Naive thymus-derived CD4-positive, alpha-beta T cell (primary cell): ENCODE results near the gene PLBD2. TPM values are rescaled to one million over a fixed set of nuclear protein-coding genes. Genes with fewer than 3 reads are reported as not detected.
A peak's percentile ranks its signal among the peaks of the same experiment; 100 is the strongest.

Experiments
- ATAC-seq: fragments of 150-1000 bp; cut with Tn5 transposase; 2 replicates; pipeline ENCODE4 v1.10.0; 2021; ENCODE audit warnings: mild to moderate bottlenecking, moderate library complexity
- CTCF ChIA-PET: fragments of 350-600 bp; sonication (Branson Sonifier 250); formaldehyde crosslinking; loops from one replicate; lab custom pipeline; 2021; ENCODE audit warnings: antibody characterized with exemption; lab: Charles Lee
- POLR2A ChIA-PET: fragments of 350-600 bp; sonication (Branson Sonifier 250); formaldehyde crosslinking; loops from one replicate; lab custom pipeline; 2021; ENCODE audit warnings: antibody characterized with exemption, inconsistent platforms; lab: Charles Lee
- DNase-seq, 9 donors: peaks; one replicate each; pipeline versions ENCODE4 v3.0.0 to v3.0.0-alpha.2; 2020 to 2022; ENCODE audit warnings: mixed read lengths in 1 of 9
- H3K27ac ChIP-seq: one replicate; pipeline ENCODE4 v1.7.0; 2013; ENCODE audit warnings: mild to moderate bottlenecking, low read depth, low read length, moderate library complexity
- H3K27me3 ChIP-seq, 2 donors: one replicate each; pipeline ENCODE4 v1.7.0; 2013; ENCODE audit warnings: low read length in 2 of 2, mild to moderate bottlenecking in 2 of 2, moderate library complexity in 2 of 2; ENCODE audit not compliant: control insufficient read depth in 2 of 2, insufficient read depth in 2 of 2
- H3K36me3 ChIP-seq, 3 experiments: 1 replicate in 2 of 3; 2 replicates in 1 of 3; pipeline ENCODE4 v1.7.0; 2013; ENCODE audit warnings: low read length in 3 of 3, mild to moderate bottlenecking in 3 of 3, moderate library complexity in 1 of 3; ENCODE audit not compliant: insufficient read depth in 3 of 3, control insufficient read depth in 2 of 3
- H3K4me1 ChIP-seq, 2 donors: one replicate each; pipeline ENCODE4 v1.7.0; 2013; ENCODE audit warnings: low read length in 2 of 2, mild to moderate bottlenecking in 2 of 2, moderate library complexity in 1 of 2; ENCODE audit not compliant: control insufficient read depth in 2 of 2, insufficient read depth in 2 of 2
- H3K4me3 ChIP-seq: 2 replicates; pipeline ENCODE4 v1.7.0; 2013; ENCODE audit warnings: mild to moderate bottlenecking, low read length
- H3K9me3 ChIP-seq, 3 experiments: 1 replicate in 2 of 3; 2 replicates in 1 of 3; pipeline ENCODE4 v1.7.0; 2013; ENCODE audit warnings: low read length in 3 of 3; ENCODE audit not compliant: control insufficient read depth in 2 of 3
- H3K27ac Mint-ChIP-seq, 9 donors: one replicate each; pipeline ENCODE4 v1.8.0; 2020 to 2022; ENCODE audit warnings: mixed read lengths in 9 of 9, mild to moderate bottlenecking in 8 of 9, moderate library complexity in 5 of 9, inconsistent platforms in 2 of 9
- H3K27me3 Mint-ChIP-seq, 5 donors: one replicate each; pipeline ENCODE4 v1.8.0; 2021 to 2022; ENCODE audit warnings: mixed read lengths in 5 of 5, mild to moderate bottlenecking in 1 of 5
- H3K36me3 Mint-ChIP-seq, 5 donors: one replicate each; pipeline ENCODE4 v1.8.0; 2020 to 2022; ENCODE audit warnings: mixed read lengths in 5 of 5, mild to moderate bottlenecking in 3 of 5, inconsistent platforms in 1 of 5
- H3K4me1 Mint-ChIP-seq, 7 donors: one replicate each; pipeline ENCODE4 v1.8.0; 2020 to 2022; ENCODE audit warnings: mixed read lengths in 7 of 7, mild to moderate bottlenecking in 3 of 7, inconsistent platforms in 1 of 7
- H3K4me3 Mint-ChIP-seq, 10 donors: one replicate each; pipeline ENCODE4 v1.8.0; 2020 to 2022; ENCODE audit warnings: mild to moderate bottlenecking in 10 of 10, mixed read lengths in 10 of 10, moderate library complexity in 6 of 10, inconsistent platforms in 2 of 10
- H3K9me3 Mint-ChIP-seq, 11 donors: one replicate each; pipeline ENCODE4 v1.8.0; 2020 to 2022; ENCODE audit warnings: mixed read lengths in 11 of 11, mild to moderate bottlenecking in 4 of 11, inconsistent platforms in 1 of 11, moderate library complexity in 1 of 11
- intact Hi-C, 2 donors: fragments of 100-400 bp; cut with micrococcal nuclease; formaldehyde crosslinking; loops; one replicate each; pipeline ENCODE4 v1.15.1; 2023
- polyA plus RNA-seq, 2 donors: library from polyadenylated mRNA; unstranded; fragments of 300-500 nt; fragmentation: Illumina TruSeq; gene quantifications; one replicate each; pipeline ENCODE4 v1.2.3, GENCODE V29; 2021
- total RNA-seq, 6 experiments: library from RNA in 5 of 6; stranded (reverse) in 5 of 6; gene quantifications; 1 replicate in 5 of 6; 2 replicates in 1 of 6; pipeline ENCODE4 v1.2.3 and lab custom pipeline; 2021 to 2026

The PLBD2 gene
- total and polyA plus RNA-seq, 7 experiments from 2014 or later = 7.8 to 25.4 (median 13.3) TPM

DNA sequence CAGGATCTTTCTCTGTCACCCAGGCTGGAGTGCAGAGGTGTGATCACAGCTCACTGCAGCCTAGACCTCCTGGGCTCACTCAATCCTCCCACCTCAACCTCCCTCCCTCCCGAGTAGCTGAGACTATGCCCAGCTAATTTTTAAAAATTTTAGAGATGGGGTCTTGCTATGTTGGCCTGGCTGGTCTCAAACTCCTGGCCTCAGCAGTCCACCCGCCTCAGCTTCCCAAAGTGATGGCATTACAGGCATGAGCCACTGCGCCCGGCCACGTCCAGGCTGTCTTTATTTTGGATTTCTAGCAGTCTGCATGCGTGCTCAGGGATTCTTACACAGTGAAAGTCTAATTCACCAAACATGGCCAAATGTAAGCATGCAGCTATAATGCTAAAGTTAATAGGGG lies 41.3 kb upstream of the PLBD2 start:
- Mint-ChIP-seq H3K4me3 (no peak overlapping the region), H3K36me3 (peaks cover 24 to 64% (median 28%) of the 10 kb centered on the region in 5 donors), H3K27me3 (no peaks in the 10 kb centered on the region), H3K4me1 (peaks cover 2 to 12% (median 5%) of the 10 kb centered on the region in 7 donors), H3K27ac (no peak overlapping the region), H3K9me3 (peaks cover 0 to 2% (median 0%) of the 10 kb centered on the region in 11 donors)
- Histone ChIP-seq H3K9me3 (no peaks in the 10 kb centered on the region), H3K4me1 (no peaks in the 10 kb centered on the region), H3K4me3 (no peak overlapping the region), H3K27ac (no peak overlapping the region), H3K27me3 (no peaks in the 10 kb centered on the region), H3K36me3 (peaks cover 9 to 99% (median 32%) of the 10 kb centered on the region in 3 experiments)
- intact Hi-C loops = no loop called here
- ChIA-PET POLR2A (no interaction called here), CTCF (no interaction called here)
- no peak for ATAC-seq
- DNase-seq = no peak

GRCh38 chr12:113318046-113318656 lies 40.2 kb upstream of the PLBD2 start:
- DNase-seq (no peak), ATAC-seq (no peak)
- Mint-ChIP-seq H3K9me3 (peaks cover 0 to 2% (median 0%) of the 10 kb centered on the region in 11 donors), H3K27me3 (no peaks in the 10 kb centered on the region), H3K27ac (peak overlapping the region in 1 of 9 donors; percentile 3), H3K4me1 (peaks cover 6 to 16% (median 10%) of the 10 kb centered on the region in 7 donors), H3K36me3 (peaks cover 28 to 74% (median 39%) of the 10 kb centered on the region in 5 donors), H3K4me3 (no peak overlapping the region)
- Histone ChIP-seq H3K9me3 (no peaks in the 10 kb centered on the region), H3K27ac (no peak overlapping the region), H3K4me3 (no peak overlapping the region), H3K4me1 (no peaks in the 10 kb centered on the region), H3K36me3 (peaks cover 9 to 99% (median 32%) of the 10 kb centered on the region in 3 experiments), H3K27me3 (no peaks in the 10 kb centered on the region)
- ChIA-PET CTCF (no interaction called here), POLR2A (no interaction called here)
- intact Hi-C loops = no loop called here

DNA sequence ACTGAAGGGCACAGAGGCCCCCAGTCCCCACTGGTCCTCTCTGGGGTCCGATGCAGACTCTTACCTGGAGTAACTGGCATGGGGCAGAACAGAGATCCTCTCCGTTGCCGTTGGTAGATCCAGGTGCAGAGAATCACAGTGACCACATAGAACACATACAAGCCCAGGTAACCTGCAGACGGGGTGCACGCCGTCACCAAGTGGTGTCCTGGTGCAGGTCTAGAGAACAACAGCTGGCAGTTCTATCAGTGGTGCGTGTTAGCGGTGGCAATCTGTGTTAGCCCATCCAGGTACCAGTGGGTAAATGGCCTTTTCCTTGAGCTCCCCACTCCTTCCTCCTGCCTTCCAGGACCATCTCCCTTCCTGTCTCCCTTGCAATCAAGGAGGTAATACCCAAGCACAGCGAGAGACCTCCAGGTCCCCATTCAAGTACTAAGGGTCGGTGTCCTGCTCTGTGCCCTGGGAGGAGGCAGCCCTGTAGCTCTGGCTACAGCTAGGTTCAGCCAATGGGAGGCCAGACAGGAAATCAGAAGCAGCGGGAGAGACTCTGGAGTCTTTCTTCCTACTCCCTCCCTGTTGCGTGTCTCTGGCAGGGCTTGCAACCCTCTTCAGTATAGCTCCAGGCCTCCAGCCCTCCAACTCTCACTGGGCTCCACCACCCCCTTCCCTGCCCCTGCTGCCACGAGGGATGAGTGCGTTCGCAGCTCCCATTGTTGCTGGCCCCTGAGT lies 39.3 kb upstream of the PLBD2 start:
- ATAC-seq (no peak), DNase-seq (no peak)
- H3K9me3 Mint-ChIP-seq = peaks cover 0 to 2% (median 0%) of the 10 kb centered on the region in 11 donors
- H3K27ac Mint-ChIP-seq = no peak overlapping the region
- H3K27me3 Mint-ChIP-seq = no peaks in the 10 kb centered on the region
- no peaks in the 10 kb centered on the region for H3K9me3 ChIP-seq
- intact Hi-C loops = no loop called here
- no peaks in the 10 kb centered on the region for H3K27me3 ChIP-seq
- no peak overlapping the region for H3K4me3 Mint-ChIP-seq
- H3K36me3 ChIP-seq = peaks cover 9 to 94% (median 31%) of the 10 kb centered on the region in 3 experiments
- H3K36me3 Mint-ChIP-seq = peaks cover 27 to 74% (median 42%) of the 10 kb centered on the region in 5 donors
- ChIA-PET CTCF (no interaction called here), POLR2A (no interaction called here)
- no peaks in the 10 kb centered on the region for H3K4me1 ChIP-seq
- H3K4me3 ChIP-seq = no peak overlapping the region
- no peak overlapping the region for H3K27ac ChIP-seq
- H3K4me1 Mint-ChIP-seq = peaks cover 8 to 24% (median 13%) of the 10 kb centered on the region in 7 donors

DNA sequence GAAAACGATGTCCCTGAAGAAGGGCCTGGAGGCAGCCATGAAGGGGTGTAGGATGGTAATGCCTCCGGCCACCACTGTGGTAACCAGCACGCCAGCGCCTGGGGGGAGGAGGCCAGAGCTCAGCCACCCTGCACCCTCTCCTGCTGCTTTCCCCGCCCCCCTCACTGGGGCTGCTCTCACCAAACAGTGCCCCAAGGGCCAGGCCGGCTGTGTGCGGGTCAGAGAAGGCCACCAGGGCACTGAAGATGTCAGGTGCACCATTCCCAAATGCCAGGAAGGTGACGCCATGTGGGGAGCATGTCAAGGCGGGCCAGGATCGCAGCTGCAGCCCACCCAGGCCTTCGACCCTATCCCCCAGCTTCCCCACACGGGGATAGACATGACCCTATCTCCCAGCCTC lies 38.0 kb upstream of the PLBD2 start:
- Histone ChIP-seq H3K4me3 (no peak overlapping the region), H3K36me3 (peaks cover 9 to 81% (median 29%) of the 10 kb centered on the region in 3 experiments), H3K9me3 (no peaks in the 10 kb centered on the region), H3K4me1 (no peaks in the 10 kb centered on the region), H3K27me3 (no peaks in the 10 kb centered on the region), H3K27ac (no peak overlapping the region)
- ATAC-seq (no peak), DNase-seq (no peak)
- H3K4me1 Mint-ChIP-seq = peaks cover 9 to 29% (median 19%) of the 10 kb centered on the region in 7 donors
- no peak overlapping the region for H3K4me3 Mint-ChIP-seq
- CTCF ChIA-PET = no interaction called here
- H3K9me3 Mint-ChIP-seq = peaks cover 0 to 2% (median 0%) of the 10 kb centered on the region in 11 donors
- peaks cover 25 to 70% (median 42%) of the 10 kb centered on the region in 5 donors for H3K36me3 Mint-ChIP-seq
- H3K27me3 Mint-ChIP-seq = no peaks in the 10 kb centered on the region
- H3K27ac Mint-ChIP-seq = peak overlapping the region in 1 of 9 donors; percentile 25
- POLR2A ChIA-PET = interaction anchor here (0.7 to 1.3 kb wide), 2 partner anchors 12 to 37 kb away, joined by 3 to 4 read pairs; no protein-coding TSS in a partner anchor
- intact Hi-C loops = no loop called here

DNA sequence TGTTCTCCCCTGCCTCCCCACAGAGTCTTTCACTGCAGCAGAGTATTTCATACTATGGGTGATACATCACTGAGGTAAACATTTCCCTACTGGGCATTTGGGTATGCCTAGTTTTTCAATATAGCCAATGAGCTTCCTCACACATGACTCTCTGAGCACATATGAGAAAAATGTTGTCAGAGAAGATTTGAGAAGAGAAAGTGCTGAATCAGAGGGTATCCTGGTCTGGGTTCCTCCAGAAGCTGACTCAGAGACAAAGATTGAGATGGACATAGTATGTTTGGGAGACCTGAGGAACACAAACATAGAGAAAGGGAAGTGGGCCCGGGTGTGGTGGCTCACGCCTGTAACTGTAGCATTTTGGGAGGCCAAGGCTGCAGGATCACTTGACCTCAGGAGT lies 36.0 kb upstream of the PLBD2 start:
- no peaks in the 10 kb centered on the region for H3K27me3 ChIP-seq
- Mint-ChIP-seq H3K9me3 (peaks cover 0 to 2% (median 0%) of the 10 kb centered on the region in 11 donors), H3K27me3 (no peaks in the 10 kb centered on the region), H3K36me3 (peaks cover 25 to 77% (median 42%) of the 10 kb centered on the region in 5 donors), H3K4me3 (no peak overlapping the region), H3K4me1 (peaks cover 11 to 41% (median 24%) of the 10 kb centered on the region in 7 donors), H3K27ac (peak overlapping the region in 6 of 9 donors; percentile 22 to 89 (median 54))
- H3K4me3 ChIP-seq = no peak overlapping the region
- peaks cover 9 to 72% (median 23%) of the 10 kb centered on the region in 3 experiments for H3K36me3 ChIP-seq
- ATAC-seq (peak; percentile 77), DNase-seq (no peak)
- no peaks in the 10 kb centered on the region for H3K4me1 ChIP-seq
- H3K9me3 ChIP-seq = no peaks in the 10 kb centered on the region
- no peak overlapping the region for H3K27ac ChIP-seq
- intact Hi-C loops = no loop called here
- ChIA-PET POLR2A (interaction anchor here (0.7 kb wide), 1 partner anchor 311 kb away, joined by 3 read pairs; no protein-coding TSS in a partner anchor), CTCF (no interaction called here)

DNA sequence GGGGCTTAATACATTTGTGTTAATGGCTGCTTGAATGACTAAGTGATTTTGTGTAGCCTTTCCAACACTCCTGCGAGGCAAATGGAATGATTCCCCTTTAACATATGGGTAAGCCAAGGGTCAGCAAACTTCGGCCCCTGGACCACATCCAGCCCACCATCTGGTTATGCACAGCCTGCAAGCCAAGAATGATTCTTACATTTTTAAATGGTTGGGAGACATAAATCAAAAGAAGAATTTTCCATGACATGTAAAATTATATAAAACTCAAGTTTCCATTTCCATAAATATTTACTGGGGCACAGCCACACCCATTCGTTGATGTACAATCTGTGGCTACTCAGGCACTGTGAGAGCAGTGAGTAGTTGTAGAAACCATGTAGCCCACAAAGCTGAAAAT lies 32.5 kb upstream of the PLBD2 start:
- ATAC-seq = no peak
- Histone ChIP-seq H3K27ac (no peak overlapping the region), H3K27me3 (no peaks in the 10 kb centered on the region), H3K36me3 (peaks cover 0 to 60% (median 11%) of the 10 kb centered on the region in 3 experiments), H3K9me3 (no peaks in the 10 kb centered on the region), H3K4me1 (peaks cover 0 to 9% of the 10 kb centered on the region in 2 donors), H3K4me3 (no peak overlapping the region)
- no peak overlapping the region for H3K4me3 Mint-ChIP-seq
- H3K4me1 Mint-ChIP-seq = peaks cover 26 to 63% (median 41%) of the 10 kb centered on the region in 7 donors
- H3K9me3 Mint-ChIP-seq = peaks cover 0 to 2% (median 0%) of the 10 kb centered on the region in 11 donors
- intact Hi-C loops = no loop called here
- peaks cover 9 to 69% (median 38%) of the 10 kb centered on the region in 5 donors for H3K36me3 Mint-ChIP-seq
- peak overlapping the region in 4 of 9 donors; percentile 24 to 85 (median 70) for H3K27ac Mint-ChIP-seq
- H3K27me3 Mint-ChIP-seq = no peaks in the 10 kb centered on the region
- no peak for DNase-seq
- ChIA-PET POLR2A (no interaction called here), CTCF (no interaction called here)
